Gastrocnemius medialis (tissue), 4 donors: ENCODE results near the gene MICU2. TPM values are rescaled to one million over a fixed set of nuclear protein-coding genes. Genes with fewer than 3 reads are reported as not detected.

Experiments
- ATAC-seq, 2 donors: fragments of 150-250 bp; one replicate each; pipeline ENCODE4 v1.9.1; 2016
- DNase-seq, 2 donors: peaks; one replicate each; pipeline ENCODE4 v3.0.0-alpha.2; 2019
- H3K27ac ChIP-seq, 4 donors: fragments of 200-600 bp; sonication (generic); 1 replicate in 1 of 4; 2 replicates in 3 of 4; pipeline ENCODE4 v1.5.1; 2016 to 2018; ENCODE audit warnings: mild to moderate bottlenecking in 2 of 4, moderate library complexity in 1 of 4
- H3K27me3 ChIP-seq, 3 donors: fragments of 200-600 bp; sonication (generic) in 2 of 3; 1 replicate in 1 of 3; 2 replicates in 2 of 3; pipeline versions ENCODE4 v1.5.1 to v1.6.0; 2016 to 2019; ENCODE audit warnings: mild to moderate bottlenecking in 1 of 3, moderate library complexity in 1 of 3
- H3K36me3 ChIP-seq, 2 donors: fragments of 200-600 bp; sonication (generic) in 1 of 2; one replicate each; pipeline ENCODE4 v1.5.1; 2017 to 2018
- H3K4me1 ChIP-seq, 2 donors: fragments of 200-600 bp; sonication (generic) in 1 of 2; one replicate each; pipeline ENCODE4 v1.5.1; 2016 to 2017; ENCODE audit warnings: mild to moderate bottlenecking in 2 of 2
- H3K4me3 ChIP-seq, 4 donors: fragments of 200-600 bp; sonication (generic) in 3 of 4; 1 replicate in 1 of 4; 2 replicates in 3 of 4; pipeline ENCODE4 v1.5.1; 2016 to 2019; ENCODE audit warnings: mild to moderate bottlenecking in 2 of 4
- H3K9me3 ChIP-seq, 3 donors: fragments of 200-600 bp; sonication (generic) in 2 of 3; 1 replicate in 1 of 3; 2 replicates in 2 of 3; pipeline ENCODE4 v1.5.1; 2016 to 2019
- POLR2A ChIP-seq, 2 donors: fragments of 450-650 bp; IDR thresholded peaks; one replicate each; pipeline ENCODE4 v1.6.1; 2017; ENCODE audit warnings: antibody characterized with exemption in 2 of 2, mild to moderate bottlenecking in 2 of 2, moderate library complexity in 2 of 2
- in situ Hi-C, 4 donors: fragments of 200-750 bp; cut with MboI; loops; one replicate each; pipeline versions ENCODE4 v1.15.0 to v1.8.0; 2017; ENCODE audit warnings: low sequenced_read_pairs in 4 of 4
- intact Hi-C: fragments of 100-400 bp; cut with DNase I; formaldehyde crosslinking; loops from one replicate; pipeline ENCODE4 v1.15.1; 2023; ENCODE audit warnings: low total_unique reads
- total RNA-seq, 4 donors: library from RNA; depleted of rRNA; stranded (reverse); fragments of >200 nt; gene quantifications; one replicate each; pipeline versions ENCODE4 v1.1.0 to v1.2.3, GENCODE V29; 2016
- TF ChIP-seq, protein P1 (sequence below), 5 experiments: fragments of 450-650 bp in 3 of 5; fragments of 200-600 bp in 2 of 5; sonication (generic) in 2 of 5; IDR thresholded peaks in 4 of 5; conservative IDR thresholded peaks in 1 of 5; 1 replicate in 4 of 5; 2 replicates in 1 of 5; pipeline ENCODE4 v1.5.1; 2016 to 2019; ENCODE audit warnings: antibody characterized with exemption in 5 of 5, mild to moderate bottlenecking in 3 of 5, moderate library complexity in 3 of 5

MICU2 gene
- total RNA-seq, 4 donors from 2014 or later = 83.6 to 126 (median 106) TPM

DNA sequence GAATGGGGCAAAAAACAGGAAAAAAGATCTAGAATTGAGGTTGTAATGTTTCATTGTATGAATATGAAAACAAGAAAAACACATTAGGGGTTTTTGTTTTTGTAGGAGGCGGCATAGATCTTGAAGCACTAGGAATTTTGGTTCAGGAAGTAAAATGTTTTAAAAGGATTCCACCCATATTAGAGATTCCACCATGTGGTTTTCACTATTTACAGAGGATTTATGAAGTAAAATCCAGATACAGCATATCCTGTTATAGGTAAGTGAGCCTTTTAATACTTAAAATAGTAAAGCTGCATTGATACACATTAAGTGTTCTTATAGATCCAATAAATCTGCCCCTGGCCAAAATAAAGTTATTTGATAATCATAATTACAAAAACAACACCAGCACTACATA lies 61.4 kb downstream of the MICU2 start:
- Histone ChIP-seq H3K27ac (no peak overlapping the region), H3K36me3 (no peaks in the 10 kb centered on the region), H3K27me3 (no peaks in the 10 kb centered on the region), H3K4me3 (no peak overlapping the region), H3K4me1 (peaks cover 19 to 26% of the 10 kb centered on the region in 2 donors), H3K9me3 (no peaks in the 10 kb centered on the region)
- in situ Hi-C loops = no loop called here
- DNase-seq = no peak
- ATAC-seq = no peak
- TF ChIP-seq, protein P1, sequence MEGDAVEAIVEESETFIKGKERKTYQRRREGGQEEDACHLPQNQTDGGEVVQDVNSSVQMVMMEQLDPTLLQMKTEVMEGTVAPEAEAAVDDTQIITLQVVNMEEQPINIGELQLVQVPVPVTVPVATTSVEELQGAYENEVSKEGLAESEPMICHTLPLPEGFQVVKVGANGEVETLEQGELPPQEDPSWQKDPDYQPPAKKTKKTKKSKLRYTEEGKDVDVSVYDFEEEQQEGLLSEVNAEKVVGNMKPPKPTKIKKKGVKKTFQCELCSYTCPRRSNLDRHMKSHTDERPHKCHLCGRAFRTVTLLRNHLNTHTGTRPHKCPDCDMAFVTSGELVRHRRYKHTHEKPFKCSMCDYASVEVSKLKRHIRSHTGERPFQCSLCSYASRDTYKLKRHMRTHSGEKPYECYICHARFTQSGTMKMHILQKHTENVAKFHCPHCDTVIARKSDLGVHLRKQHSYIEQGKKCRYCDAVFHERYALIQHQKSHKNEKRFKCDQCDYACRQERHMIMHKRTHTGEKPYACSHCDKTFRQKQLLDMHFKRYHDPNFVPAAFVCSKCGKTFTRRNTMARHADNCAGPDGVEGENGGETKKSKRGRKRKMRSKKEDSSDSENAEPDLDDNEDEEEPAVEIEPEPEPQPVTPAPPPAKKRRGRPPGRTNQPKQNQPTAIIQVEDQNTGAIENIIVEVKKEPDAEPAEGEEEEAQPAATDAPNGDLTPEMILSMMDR (IDR thresholded peaks at IDR 0.05 in 4 of 5, conservative IDR thresholded peaks at IDR 0.05 in 1 of 5) = no peak
- intact Hi-C loops = no loop called here

DNA sequence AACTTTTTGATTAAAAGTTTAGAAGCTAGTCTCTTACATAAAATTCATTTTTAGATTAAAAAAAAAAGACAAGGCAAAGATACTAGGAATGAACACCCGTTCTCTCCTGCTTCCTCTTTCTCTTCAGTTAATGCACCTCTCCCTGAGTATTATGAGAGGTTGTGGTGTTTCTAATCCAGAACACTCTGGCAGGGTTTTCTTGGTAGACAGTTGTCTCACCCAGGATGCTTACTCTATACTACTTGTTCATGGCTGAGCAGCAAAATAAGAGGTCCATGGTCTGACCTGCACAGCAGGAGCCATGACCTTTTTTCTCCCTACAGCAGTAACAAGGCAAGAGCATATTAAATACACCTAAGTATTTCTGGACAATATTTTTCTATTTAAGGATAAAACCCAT lies 62.0 kb downstream of the MICU2 start:
- in situ Hi-C loops (no loop called here), intact Hi-C loops (no loop called here)
- Histone ChIP-seq H3K27me3 (no peaks in the 10 kb centered on the region), H3K27ac (no peak overlapping the region), H3K36me3 (no peaks in the 10 kb centered on the region), H3K9me3 (no peaks in the 10 kb centered on the region), H3K4me1 (peaks cover 19 to 26% of the 10 kb centered on the region in 2 donors), H3K4me3 (no peak overlapping the region)
- TF ChIP-seq, protein P1 (IDR thresholded peaks at IDR 0.05 in 4 of 5, conservative IDR thresholded peaks at IDR 0.05 in 1 of 5) = no peak
- no peak for TF ChIP-seq POLR2A (IDR thresholded peaks at IDR 0.05)
- no peak for ATAC-seq
- DNase-seq = no peak

DNA sequence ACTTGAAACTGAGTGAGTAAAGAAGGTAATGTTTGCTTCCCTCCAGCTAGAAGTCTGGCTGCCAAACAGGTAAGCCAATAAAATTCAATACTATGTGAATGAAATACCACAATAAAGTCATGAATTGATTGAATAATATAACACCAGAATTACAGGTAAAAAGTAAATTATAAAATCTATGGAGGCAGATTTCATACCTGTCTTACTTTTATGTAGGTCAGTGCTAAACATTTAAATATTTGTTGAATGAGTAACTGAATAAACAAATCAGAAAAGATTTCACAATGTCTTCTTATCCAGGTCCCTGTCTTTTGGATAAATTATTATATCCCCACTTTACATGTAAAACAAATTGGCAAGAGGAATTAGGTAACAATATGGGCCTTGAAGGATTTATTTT lies 62.7 kb downstream of the MICU2 start:
- H3K4me1 ChIP-seq = peaks cover 19 to 26% of the 10 kb centered on the region in 2 donors
- ATAC-seq (no peak), DNase-seq (no peak)
- H3K36me3 ChIP-seq = no peaks in the 10 kb centered on the region
- intact Hi-C loops = no loop called here
- in situ Hi-C loops = no loop called here
- no peak for TF ChIP-seq POLR2A (IDR thresholded peaks at IDR 0.05)
- TF ChIP-seq, protein P1 (IDR thresholded peaks at IDR 0.05 in 4 of 5, conservative IDR thresholded peaks at IDR 0.05 in 1 of 5) = no peak
- no peak overlapping the region for H3K4me3 ChIP-seq
- H3K27me3 ChIP-seq = no peaks in the 10 kb centered on the region
- no peak overlapping the region for H3K27ac ChIP-seq
- H3K9me3 ChIP-seq = no peaks in the 10 kb centered on the region

DNA sequence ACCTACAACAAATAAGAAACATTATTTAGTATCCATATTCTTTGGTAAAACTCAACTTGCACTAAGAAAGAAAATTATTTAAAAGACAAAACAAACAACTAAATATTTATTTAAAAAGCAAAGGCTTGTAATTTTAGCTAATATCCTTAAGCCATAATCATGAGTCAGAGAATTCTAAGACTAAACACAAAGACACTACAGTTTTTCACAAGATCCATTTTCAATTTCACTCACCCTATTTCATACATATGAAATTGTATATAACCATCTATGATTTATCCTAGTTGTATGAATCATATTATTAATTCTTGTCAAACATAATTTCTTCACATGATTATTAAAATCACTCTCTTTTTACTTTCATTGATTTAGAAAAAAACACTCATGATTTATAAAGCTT lies 64.3 kb downstream of the MICU2 start:
- ATAC-seq (no peak), DNase-seq (no peak)
- intact Hi-C loops = no loop called here
- in situ Hi-C loops = no loop called here
- no peak overlapping the region for H3K4me3 ChIP-seq
- peaks cover 19 to 26% of the 10 kb centered on the region in 2 donors for H3K4me1 ChIP-seq
- no peaks in the 10 kb centered on the region for H3K27me3 ChIP-seq
- TF ChIP-seq POLR2A (IDR thresholded peaks at IDR 0.05) = no peak
- TF ChIP-seq, protein P1 (IDR thresholded peaks at IDR 0.05 in 4 of 5, conservative IDR thresholded peaks at IDR 0.05 in 1 of 5) = no peak
- H3K27ac ChIP-seq = no peak overlapping the region
- H3K9me3 ChIP-seq = no peaks in the 10 kb centered on the region
- H3K36me3 ChIP-seq = no peaks in the 10 kb centered on the region

DNA sequence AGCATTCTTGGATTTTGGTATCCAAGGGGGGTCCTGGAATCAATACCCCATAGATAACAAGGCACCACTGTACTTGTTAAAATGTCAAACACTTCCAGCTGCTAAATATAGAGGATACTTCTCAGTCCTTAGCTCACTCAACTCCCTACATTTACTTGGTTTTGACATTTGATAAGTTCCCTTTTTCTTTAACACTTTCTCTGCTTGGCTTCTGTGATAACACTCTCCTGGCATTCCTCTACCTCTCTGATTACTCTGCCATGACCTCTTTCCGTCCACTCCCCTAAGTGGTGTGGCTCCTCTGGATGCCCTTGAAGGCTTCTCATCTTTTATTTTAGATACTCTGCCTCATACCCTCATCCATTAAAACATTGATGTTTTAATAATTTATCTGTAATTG lies 65.2 kb downstream of the MICU2 start:
- intact Hi-C loops = no loop called here
- H3K4me3 ChIP-seq = no peak overlapping the region
- DNase-seq (no peak), ATAC-seq (no peak)
- no peaks in the 10 kb centered on the region for H3K36me3 ChIP-seq
- no peaks in the 10 kb centered on the region for H3K9me3 ChIP-seq
- in situ Hi-C loops = no loop called here
- TF ChIP-seq, protein P1 (IDR thresholded peaks at IDR 0.05 in 4 of 5, conservative IDR thresholded peaks at IDR 0.05 in 1 of 5) = no peak
- TF ChIP-seq POLR2A (IDR thresholded peaks at IDR 0.05) = no peak
- H3K4me1 ChIP-seq = peaks cover 19 to 26% of the 10 kb centered on the region in 2 donors
- H3K27ac ChIP-seq = no peak overlapping the region
- H3K27me3 ChIP-seq = no peaks in the 10 kb centered on the region
